ENCODE results near the gene TSTD1.

The TSTD1 gene

GRCh38 chr1:161071886-161072371 is 33.2 kb upstream of the TSTD1 start:
- Histone ChIP-seq H3K9ac (ENCODE audit: low read depth, low read length) (no peak overlapping the region), H3K36me3 (ENCODE audit: insufficient read depth, low read length) (peaks cover 1% of the 10 kb centered on the region), H2AFZ (ENCODE audit: low read depth, low read length) (no peak overlapping the region), H3K4me3 (ENCODE audit: low read depth in 1 of 2, low read length in 2 of 2) (no peak overlapping the region), H3K27ac (ENCODE audit: low read length) (no peak overlapping the region), H4K20me1 (ENCODE audit: insufficient read depth, low read length) (peaks cover 9% of the 10 kb centered on the region), H3K4me1 (ENCODE audit: insufficient read depth, low read length) (peaks cover 32% of the 10 kb centered on the region), H3K4me2 (ENCODE audit: insufficient read depth, low read length) (no peak overlapping the region), H3K79me2 (ENCODE audit: insufficient read depth, low read length) (peaks cover 27% of the 10 kb centered on the region), H3K9me3 (ENCODE audit: insufficient read depth, low read length, severe bottlenecking) (no peaks in the 10 kb centered on the region), H3K27me3 (ENCODE audit: insufficient read depth, low read length, poor library complexity) (no peaks in the 10 kb centered on the region)
- TF ChIP-seq EZH2 (IDR thresholded peaks at IDR 0.05; ENCODE audit: borderline replicate concordance, low read depth, low read length, severe bottlenecking) (no peak), CTCF (IDR thresholded peaks at IDR 0.05; ENCODE audit: borderline replicate concordance, extremely low read depth, low read length, poor library complexity, severe bottlenecking) (peak; percentile 58)
- DNase-seq (peak; percentile 38), ATAC-seq (ENCODE audit: insufficient read depth, low read depth) (no peak)

DNA sequence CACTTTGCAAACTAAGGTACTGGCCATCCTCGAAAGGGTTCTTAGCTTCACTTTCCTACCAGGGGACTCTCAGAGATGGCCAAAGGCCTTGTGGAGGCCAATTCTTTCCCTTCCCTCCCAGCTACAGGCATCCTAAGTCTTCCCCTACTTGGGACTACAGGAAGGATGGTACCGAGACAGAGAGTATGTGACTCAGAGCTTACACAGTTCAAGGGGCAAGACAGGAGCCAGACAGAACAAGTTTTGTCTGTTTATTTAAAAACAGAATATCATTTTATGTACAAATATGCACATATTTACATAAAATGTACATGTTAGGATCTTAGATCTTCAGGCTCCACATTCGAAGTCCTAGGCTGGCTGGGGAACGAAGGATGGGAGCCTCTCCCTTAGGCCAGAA is 32.0 kb upstream of the TSTD1 start:
- peaks cover 38% of the 10 kb centered on the region for H3K79me2 ChIP-seq (ENCODE audit: insufficient read depth, low read length)
- H3K4me1 ChIP-seq (ENCODE audit: insufficient read depth, low read length): peaks cover 43% of the 10 kb centered on the region
- H3K9ac ChIP-seq (ENCODE audit: low read depth, low read length): no peak overlapping the region
- TF ChIP-seq EZH2 (IDR thresholded peaks at IDR 0.05; ENCODE audit: borderline replicate concordance, low read depth, low read length, severe bottlenecking) (no peak), CTCF (IDR thresholded peaks at IDR 0.05; ENCODE audit: borderline replicate concordance, extremely low read depth, low read length, poor library complexity, severe bottlenecking) (no peak)
- H3K27me3 ChIP-seq (ENCODE audit: insufficient read depth, low read length, poor library complexity): no peaks in the 10 kb centered on the region
- H4K20me1 ChIP-seq (ENCODE audit: insufficient read depth, low read length): peaks cover 16% of the 10 kb centered on the region
- DNase-seq (no peak), ATAC-seq (ENCODE audit: insufficient read depth, low read depth) (no peak)
- peak overlapping the region; percentile 60 for H3K27ac ChIP-seq (ENCODE audit: low read length)
- H3K4me3 ChIP-seq (ENCODE audit: low read depth in 1 of 2, low read length in 2 of 2): no peak overlapping the region
- H3K4me2 ChIP-seq (ENCODE audit: insufficient read depth, low read length): no peak overlapping the region
- H3K9me3 ChIP-seq (ENCODE audit: insufficient read depth, low read length, severe bottlenecking): no peaks in the 10 kb centered on the region
- no peak overlapping the region; the same call in 1 of the 2 replicates for H2AFZ ChIP-seq (ENCODE audit: low read depth, low read length)
- peaks cover 12% of the 10 kb centered on the region for H3K36me3 ChIP-seq (ENCODE audit: insufficient read depth, low read length)

- Histone ChIP-seq H3K4me1 (ENCODE audit: insufficient read depth, low read length) (peaks cover 43% of the 10 kb centered on the region), H3K36me3 (ENCODE audit: insufficient read depth, low read length) (peaks cover 12% of the 10 kb centered on the region), H3K4me3 (ENCODE audit: low read depth in 1 of 2, low read length in 2 of 2) (peak within 1 kb of the TSS; percentile 73 to 77), H4K20me1 (ENCODE audit: insufficient read depth, low read length) (peaks cover 16% of the 10 kb centered on the region), H3K4me2 (ENCODE audit: insufficient read depth, low read length) (peak within 1 kb of the TSS; percentile 92), H3K9ac (ENCODE audit: low read depth, low read length) (peak within 1 kb of the TSS; percentile 96), H2AFZ (ENCODE audit: low read depth, low read length) (peak within 1 kb of the TSS; percentile 75), H3K79me2 (ENCODE audit: insufficient read depth, low read length) (peaks cover 47% of the 10 kb centered on the region), H3K27ac (ENCODE audit: low read length) (peak within 1 kb of the TSS; percentile 96), H3K9me3 (ENCODE audit: insufficient read depth, low read length, severe bottlenecking) (no peaks in the 10 kb centered on the region), H3K27me3 (ENCODE audit: insufficient read depth, low read length, poor library complexity) (no peaks in the 10 kb centered on the region)
- TF ChIP-seq CTCF (IDR thresholded peaks at IDR 0.05; ENCODE audit: borderline replicate concordance, extremely low read depth, low read length, poor library complexity, severe bottlenecking): no peak
- TF ChIP-seq EZH2 (IDR thresholded peaks at IDR 0.05; ENCODE audit: borderline replicate concordance, low read depth, low read length, severe bottlenecking): no peak
- ATAC-seq (ENCODE audit: insufficient read depth, low read depth): peak; percentile 89
- peak; percentile 94 for DNase-seq
Observed at GRCh38 chr1:161069731-161070270, 31.0 kb upstream of the TSTD1 start, which contains the start of gene ARHGAP30. Gene ARHGAP30, minus strand, starts transcription at chr1:161069891. Its CDS starts 267 bp downstream, at chr1:161069624.

Measured in DND-41 (cell line).